Measurements from ENCODE around the gene AHNAK.

Gene AHNAK

DNA sequence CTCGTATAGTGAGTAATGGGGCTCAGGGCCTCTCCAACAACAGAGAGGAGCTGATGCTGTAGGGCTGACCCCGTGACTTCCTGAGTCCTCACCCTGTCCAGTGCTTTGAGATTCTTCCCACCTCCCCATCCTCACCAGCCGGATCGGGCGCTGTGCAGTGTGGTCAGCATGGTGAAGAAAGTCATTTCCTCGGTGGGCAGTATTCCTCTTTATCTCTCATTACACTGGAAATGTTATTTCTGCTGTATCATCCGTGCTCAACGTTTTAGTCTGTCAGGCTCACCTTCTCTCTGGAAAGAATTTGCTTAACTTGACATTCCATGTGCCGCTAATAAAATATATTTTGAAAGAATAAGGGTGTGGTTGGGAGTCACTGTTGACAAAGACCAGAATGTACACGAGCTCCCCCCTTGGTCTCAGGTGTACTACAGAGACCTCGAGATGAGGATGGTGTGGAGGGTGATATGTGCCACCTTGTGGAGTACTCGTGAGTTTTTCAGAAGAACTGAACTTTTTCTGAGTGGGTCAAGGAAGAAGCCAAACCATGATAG lies 153.5 kb downstream of the AHNAK start:
- TF ChIP-seq, protein P1, sequence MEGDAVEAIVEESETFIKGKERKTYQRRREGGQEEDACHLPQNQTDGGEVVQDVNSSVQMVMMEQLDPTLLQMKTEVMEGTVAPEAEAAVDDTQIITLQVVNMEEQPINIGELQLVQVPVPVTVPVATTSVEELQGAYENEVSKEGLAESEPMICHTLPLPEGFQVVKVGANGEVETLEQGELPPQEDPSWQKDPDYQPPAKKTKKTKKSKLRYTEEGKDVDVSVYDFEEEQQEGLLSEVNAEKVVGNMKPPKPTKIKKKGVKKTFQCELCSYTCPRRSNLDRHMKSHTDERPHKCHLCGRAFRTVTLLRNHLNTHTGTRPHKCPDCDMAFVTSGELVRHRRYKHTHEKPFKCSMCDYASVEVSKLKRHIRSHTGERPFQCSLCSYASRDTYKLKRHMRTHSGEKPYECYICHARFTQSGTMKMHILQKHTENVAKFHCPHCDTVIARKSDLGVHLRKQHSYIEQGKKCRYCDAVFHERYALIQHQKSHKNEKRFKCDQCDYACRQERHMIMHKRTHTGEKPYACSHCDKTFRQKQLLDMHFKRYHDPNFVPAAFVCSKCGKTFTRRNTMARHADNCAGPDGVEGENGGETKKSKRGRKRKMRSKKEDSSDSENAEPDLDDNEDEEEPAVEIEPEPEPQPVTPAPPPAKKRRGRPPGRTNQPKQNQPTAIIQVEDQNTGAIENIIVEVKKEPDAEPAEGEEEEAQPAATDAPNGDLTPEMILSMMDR (IDR thresholded peaks at IDR 0.05) = no peak
- Mint-ChIP-seq H3K9me3 (no peaks in the 10 kb centered on the region), H3K4me1 (peaks cover 39% of the 10 kb centered on the region), H3K4me3 (no peak overlapping the region), H3K36me3 (ENCODE audit: low read depth) (no peaks in the 10 kb centered on the region), H3K27me3 (ENCODE audit: low read depth, poor library complexity) (peaks cover 9% of the 10 kb centered on the region), H3K27ac (no peak overlapping the region)
- DNase-seq = no peak

DNA sequence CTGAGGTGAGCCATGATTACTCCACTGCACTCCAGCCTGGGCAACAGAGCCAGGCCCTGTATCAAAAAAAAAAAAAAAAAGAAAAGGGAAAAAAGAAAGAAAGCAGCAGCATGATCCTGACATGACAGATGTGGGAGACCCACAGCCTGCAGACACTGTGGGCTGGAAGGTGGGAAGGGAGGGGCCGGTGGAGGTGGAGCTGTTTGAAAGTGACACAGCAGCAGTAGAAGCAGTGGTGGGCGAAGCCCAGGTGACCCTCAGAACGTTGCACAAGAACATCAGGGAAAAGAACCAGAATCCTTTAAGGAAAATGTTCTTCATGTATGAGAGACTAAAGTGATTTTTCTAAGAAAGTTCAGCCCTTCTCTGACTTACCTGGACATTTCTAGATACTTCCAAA lies 154.1 kb downstream of the AHNAK start:
- Mint-ChIP-seq H3K36me3 (ENCODE audit: low read depth) (no peaks in the 10 kb centered on the region), H3K27me3 (ENCODE audit: low read depth, poor library complexity) (peaks cover 9% of the 10 kb centered on the region), H3K4me1 (peaks cover 39% of the 10 kb centered on the region), H3K27ac (no peak overlapping the region), H3K4me3 (no peak overlapping the region), H3K9me3 (no peaks in the 10 kb centered on the region)
- TF ChIP-seq, protein P1 (IDR thresholded peaks at IDR 0.05) = no peak
- no peak for DNase-seq

DNA sequence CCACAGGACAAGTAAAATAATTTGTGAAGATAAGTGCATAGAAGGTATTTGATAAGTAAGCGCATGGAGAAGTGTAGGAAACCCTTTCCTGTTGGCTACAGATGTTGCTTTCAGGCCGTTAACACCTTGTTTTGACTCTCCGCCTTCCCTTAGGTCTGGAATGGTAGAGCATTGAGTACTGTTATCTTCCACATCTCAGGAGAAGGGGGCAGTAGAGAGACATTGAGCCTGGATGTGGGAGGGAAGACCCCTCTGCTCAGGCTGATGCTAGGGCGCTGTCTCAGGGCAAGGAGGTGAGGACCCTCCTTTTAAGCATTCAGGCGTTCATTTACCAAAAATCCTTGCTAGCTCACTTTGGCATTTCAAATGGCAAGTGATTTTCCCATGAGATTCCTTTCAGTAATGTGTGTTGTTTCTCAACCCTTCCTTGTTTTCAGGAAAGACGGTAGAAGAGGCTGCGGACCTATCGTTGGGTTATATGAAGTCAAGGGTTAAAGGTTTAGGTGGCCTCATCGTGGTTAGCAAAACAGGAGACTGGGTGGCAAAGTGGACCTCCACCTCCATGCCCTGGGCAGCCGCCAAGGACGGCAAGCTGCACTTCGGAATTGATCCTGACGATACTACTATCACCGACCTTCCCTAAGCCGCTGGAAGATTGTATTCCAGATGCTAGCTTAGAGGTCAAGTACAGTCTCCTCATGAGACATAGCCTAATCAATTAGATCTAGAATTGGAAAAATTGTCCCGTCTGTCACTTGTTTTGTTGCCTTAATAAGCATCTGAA lies 154.8 kb downstream of the AHNAK start:
- peaks cover 4% of the 10 kb centered on the region for H3K27me3 Mint-ChIP-seq (ENCODE audit: low read depth, poor library complexity)
- DNase-seq = no peak
- peaks cover 42% of the 10 kb centered on the region for H3K4me1 Mint-ChIP-seq
- H3K9me3 Mint-ChIP-seq = no peaks in the 10 kb centered on the region
- H3K27ac Mint-ChIP-seq = no peak overlapping the region
- no peak overlapping the region for H3K4me3 Mint-ChIP-seq
- TF ChIP-seq, protein P1 (IDR thresholded peaks at IDR 0.05) = no peak
- no peaks in the 10 kb centered on the region for H3K36me3 Mint-ChIP-seq (ENCODE audit: low read depth)

DNA sequence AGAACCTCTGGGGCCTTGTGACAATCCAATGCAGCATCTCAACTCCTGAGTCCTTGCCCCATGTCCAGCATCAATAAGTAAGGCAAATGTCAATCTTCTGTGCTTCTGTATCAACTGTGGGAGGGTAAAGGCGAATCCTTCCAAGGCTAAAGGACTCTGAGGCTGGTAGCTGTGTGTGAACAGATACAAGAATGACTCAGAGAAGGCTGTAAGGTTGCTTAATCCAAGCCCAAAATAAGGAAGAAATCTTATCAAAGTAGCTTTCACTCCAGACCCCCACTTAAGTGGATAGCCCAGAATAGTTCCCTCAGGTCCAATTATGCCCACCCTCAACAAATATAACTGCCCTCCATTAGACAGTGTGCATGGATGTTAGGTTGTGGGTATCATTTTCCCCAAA lies 155.9 kb downstream of the AHNAK start:
- peaks cover 3% of the 10 kb centered on the region for H3K27me3 Mint-ChIP-seq (ENCODE audit: low read depth, poor library complexity)
- TF ChIP-seq, protein P1 (IDR thresholded peaks at IDR 0.05) = no peak
- no peaks in the 10 kb centered on the region for H3K36me3 Mint-ChIP-seq (ENCODE audit: low read depth)
- no peak overlapping the region for H3K27ac Mint-ChIP-seq
- peaks cover 36% of the 10 kb centered on the region for H3K4me1 Mint-ChIP-seq
- no peak for DNase-seq
- no peak overlapping the region for H3K4me3 Mint-ChIP-seq
- no peaks in the 10 kb centered on the region for H3K9me3 Mint-ChIP-seq

DNA sequence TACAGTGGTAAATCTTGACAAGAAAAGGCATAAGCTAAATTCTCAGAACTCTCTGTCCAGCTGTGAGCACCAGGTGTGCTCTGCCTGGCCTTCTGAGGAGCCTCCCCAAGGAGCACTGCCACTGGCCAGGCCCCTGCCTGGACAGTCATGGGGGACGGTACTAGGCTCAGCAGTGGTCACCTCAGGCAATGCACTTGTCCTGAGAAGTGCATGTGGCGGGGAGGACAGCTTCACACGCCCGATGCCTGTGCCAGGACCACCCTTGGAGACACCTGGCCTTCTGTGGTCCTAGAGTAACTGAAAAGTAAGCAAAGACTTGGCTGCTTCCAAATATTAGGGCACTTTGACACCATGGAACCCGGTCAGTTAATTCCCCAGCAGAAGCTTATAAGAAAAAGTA lies 156.4 kb downstream of the AHNAK start:
- H3K27me3 Mint-ChIP-seq (ENCODE audit: low read depth, poor library complexity) = peaks cover 3% of the 10 kb centered on the region
- no peaks in the 10 kb centered on the region for H3K36me3 Mint-ChIP-seq (ENCODE audit: low read depth)
- no peak for DNase-seq
- H3K27ac Mint-ChIP-seq = no peak overlapping the region
- no peak overlapping the region for H3K4me3 Mint-ChIP-seq
- H3K9me3 Mint-ChIP-seq = no peaks in the 10 kb centered on the region
- TF ChIP-seq, protein P1 (IDR thresholded peaks at IDR 0.05) = no peak
- H3K4me1 Mint-ChIP-seq = peaks cover 32% of the 10 kb centered on the region

DNA sequence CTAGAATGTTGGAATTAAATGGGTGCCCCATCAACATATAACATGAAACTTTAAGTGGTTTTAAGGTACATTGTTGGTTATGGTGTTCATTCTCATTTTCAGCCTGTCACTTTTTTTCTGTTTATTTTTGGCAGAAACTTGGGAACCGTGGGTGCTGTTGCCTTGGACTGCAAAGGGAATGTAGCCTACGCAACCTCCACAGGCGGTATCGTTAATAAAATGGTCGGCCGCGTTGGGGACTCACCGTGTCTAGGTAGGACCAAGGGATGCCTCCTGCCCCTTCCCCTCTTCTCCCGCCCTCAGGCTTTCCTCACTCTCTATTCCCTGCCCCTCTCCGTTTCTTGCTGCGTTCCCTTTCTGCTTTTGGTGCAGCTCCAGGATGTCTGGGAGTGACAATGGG lies 157.6 kb downstream of the AHNAK start:
- H3K27me3 Mint-ChIP-seq (ENCODE audit: low read depth, poor library complexity) = peaks cover 3% of the 10 kb centered on the region
- peaks cover 22% of the 10 kb centered on the region for H3K4me1 Mint-ChIP-seq
- no peak overlapping the region for H3K27ac Mint-ChIP-seq
- TF ChIP-seq, protein P1 (IDR thresholded peaks at IDR 0.05) = no peak
- no peaks in the 10 kb centered on the region for H3K9me3 Mint-ChIP-seq
- no peak for DNase-seq
- no peak overlapping the region for H3K4me3 Mint-ChIP-seq
- H3K36me3 Mint-ChIP-seq (ENCODE audit: low read depth) = no peaks in the 10 kb centered on the region

Measured in nephron progenitor cell (in vitro differentiated cells).